Stimulated activated CD4-positive, alpha-beta T cell treated with anti-CD3 and anti-CD28 coated beads, Interleukin-2, amount 100 ng/mL, for 4 hours (primary cell): ENCODE results near the gene CADPS.

ENCODE experiments used
- DNase-seq: peaks from one replicate; pipeline ENCODE4 v3.0.0-alpha.2; 2020; ENCODE audit warnings: low read depth

Gene CADPS

DNA sequence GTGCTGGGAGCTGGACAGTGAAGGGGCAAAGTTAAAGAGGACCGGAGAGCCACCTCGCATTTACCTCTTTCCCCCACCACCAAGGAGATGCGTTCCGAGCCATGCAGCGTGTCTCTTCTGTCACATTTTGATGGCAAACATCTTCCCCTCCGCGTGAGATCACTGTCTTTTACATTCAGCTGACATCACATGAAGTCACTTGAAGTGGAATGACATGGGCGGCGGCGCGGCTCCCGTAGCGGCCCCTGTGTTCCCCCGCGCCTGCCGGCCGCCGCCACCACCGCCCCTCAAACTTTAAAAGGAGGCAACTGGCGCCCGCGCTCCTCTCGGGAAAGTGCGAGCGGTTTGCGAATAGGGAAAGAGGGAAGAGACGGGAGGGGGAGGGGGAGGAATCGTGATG is 502.0 kb downstream of the CADPS start, which contains the start of gene FEZF2:
TSS of gene FEZF2 (minus strand) at position 336 of the 400 bp plus-strand sequence. CDS start 682 bp downstream, outside the sequence.
- DNase-seq: no peak

DNA sequence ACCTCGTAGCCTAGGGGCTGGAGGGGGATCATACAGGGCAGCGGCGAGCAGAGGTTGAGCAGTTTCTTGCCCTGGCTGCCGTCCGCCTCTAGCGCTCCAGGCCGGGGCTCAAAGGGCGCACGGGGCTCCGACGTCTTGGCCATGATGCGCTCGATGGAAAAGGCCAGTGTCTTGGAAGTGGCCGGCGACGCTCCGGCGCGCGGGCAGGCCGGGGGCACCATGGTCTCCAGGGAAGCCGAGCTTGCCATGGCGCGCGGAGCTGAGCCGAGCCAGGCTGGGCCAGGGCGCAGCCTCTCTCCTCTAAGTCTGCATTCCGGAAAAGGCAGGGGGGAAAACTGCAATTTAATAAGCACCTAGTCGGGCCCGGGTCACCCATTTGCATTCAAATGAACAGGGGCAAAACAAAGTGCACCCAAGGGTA is 502.6 kb downstream of the CADPS start:
- no peak for DNase-seq

DNA sequence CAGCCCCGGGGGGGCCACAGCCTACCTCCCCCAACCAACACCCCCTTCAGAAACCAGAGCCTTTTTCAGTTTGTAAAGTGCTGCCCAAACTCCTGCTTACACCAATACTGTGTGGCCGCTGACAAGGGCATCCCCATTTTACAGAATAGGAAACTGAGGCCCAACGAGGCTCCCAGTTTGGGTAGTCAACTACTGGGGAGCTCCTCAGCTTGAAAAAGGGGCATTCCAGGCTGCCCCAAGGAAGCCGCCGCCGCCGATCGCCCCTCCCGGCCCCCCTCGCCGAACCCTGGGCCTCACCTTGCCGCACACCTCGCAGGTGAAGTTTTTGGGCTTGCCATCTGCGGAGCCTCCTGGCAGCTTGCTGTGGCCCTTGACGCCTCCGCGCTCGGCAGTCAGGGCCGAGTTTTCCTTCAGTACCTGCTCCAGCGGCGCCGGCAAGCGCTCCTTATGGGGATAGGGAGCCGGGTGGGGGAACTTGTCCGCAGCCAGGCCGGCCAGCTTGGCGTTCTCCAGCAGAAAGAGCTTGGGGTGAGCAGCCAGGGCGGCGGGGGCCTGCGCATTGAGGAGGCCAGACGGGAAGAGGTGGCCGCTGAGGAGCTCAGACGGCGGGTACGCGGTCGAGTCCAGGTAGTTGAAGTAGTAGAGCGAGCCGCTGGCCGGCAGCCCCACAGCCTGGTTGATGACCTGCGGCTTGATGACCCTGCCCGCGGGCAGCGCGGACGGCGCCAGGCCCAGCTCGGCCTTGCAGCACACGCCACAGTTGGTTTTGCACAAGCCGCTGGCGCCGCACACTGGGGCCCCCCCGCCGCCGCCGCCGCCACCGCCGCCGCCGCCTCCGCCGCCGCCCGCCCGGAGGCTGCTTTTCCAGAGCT is 503.3 kb downstream of the CADPS start:
- no peak for DNase-seq

DNA sequence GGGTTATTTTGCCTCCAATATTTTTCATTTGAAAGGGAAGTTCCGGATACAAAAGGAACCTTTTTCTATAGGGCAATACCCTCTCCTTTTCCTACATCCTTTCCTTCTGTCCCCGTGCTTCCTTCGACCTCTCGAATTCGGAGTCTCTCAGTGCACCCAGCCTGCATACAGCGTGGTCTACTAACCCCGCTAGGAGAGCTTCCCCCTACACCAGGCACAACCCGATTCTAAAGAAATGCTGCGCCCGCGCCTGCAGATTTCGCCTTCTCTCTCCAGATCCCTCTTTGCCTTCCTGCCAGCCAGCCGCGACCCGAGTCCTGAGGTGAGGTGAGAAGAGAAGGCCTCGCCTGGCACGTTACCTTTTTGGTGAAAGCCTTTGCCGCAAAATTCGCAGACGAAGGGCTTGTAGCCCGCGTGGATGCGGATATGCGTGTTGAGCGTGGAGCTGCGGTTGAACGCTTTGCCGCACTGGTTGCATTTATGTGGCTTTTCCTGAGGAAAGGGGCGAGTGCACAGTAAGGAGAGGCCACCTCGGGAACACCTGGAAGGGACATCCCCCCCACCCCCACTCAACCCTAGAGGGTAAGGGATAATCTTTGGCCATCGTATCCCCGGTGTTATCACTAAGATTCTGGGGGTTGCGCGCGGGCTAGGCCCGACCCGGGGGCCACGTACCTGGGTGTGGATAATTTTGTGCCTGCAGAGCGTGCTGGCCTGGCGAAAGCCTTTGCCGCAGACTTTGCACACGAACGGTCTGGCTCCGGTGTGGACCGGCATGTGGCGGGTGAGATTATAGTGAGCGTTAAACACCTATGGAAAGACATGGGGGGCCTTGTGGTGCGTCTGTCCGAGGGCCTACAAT is 504.1 kb downstream of the CADPS start:
- no peak for DNase-seq

DNA sequence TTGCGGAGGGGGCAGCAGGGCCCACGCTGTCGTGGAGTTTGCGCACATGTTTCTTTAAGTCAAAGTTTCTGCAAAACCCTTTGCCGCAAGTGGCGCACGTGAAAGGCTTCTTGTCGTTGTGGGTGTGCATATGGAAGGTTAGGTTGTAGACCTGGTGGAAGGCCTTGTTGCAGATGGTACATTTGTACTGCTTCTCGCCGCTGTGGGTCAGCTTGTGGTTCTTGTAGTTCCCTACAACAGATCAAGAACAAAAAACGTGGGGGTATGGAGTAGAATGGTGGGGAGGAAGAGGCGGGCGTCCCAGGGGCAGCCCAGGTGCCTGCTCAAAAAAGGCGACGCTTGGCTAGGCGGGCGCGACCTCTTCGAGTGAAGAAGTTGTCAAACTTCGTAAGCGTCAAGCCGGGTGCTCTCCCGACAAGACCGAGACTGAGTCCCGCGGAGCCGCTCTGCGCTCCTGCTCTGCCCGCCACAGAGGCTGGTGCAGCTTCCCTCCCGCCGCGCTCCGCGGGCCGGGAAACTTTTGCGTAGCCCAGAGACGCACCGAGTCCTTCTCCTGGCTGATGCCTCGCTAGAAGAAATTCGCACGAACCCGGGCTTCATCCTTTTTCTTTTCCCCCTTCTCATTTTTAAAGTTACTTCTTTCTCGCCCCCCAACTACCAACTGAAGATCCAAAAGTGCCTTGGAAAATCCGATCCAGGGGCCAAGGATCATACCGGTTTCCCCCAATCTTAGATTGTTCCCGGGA is 504.9 kb downstream of the CADPS start:
- no peak for DNase-seq

DNA sequence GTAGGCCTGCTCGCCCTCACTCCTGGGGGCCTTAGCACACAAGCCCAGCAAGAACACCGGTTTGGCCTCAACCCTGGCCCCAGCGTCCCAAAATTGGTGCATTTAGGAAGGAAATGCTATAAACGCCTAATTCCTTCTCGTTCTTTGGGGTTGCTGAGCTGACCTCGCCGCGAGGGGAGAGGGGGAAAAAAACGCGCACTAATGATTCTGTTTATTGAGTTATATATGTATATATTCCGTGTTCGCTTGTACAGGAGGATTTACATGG is 505.8 kb downstream of the CADPS start:
- no peak for DNase-seq

DNA sequence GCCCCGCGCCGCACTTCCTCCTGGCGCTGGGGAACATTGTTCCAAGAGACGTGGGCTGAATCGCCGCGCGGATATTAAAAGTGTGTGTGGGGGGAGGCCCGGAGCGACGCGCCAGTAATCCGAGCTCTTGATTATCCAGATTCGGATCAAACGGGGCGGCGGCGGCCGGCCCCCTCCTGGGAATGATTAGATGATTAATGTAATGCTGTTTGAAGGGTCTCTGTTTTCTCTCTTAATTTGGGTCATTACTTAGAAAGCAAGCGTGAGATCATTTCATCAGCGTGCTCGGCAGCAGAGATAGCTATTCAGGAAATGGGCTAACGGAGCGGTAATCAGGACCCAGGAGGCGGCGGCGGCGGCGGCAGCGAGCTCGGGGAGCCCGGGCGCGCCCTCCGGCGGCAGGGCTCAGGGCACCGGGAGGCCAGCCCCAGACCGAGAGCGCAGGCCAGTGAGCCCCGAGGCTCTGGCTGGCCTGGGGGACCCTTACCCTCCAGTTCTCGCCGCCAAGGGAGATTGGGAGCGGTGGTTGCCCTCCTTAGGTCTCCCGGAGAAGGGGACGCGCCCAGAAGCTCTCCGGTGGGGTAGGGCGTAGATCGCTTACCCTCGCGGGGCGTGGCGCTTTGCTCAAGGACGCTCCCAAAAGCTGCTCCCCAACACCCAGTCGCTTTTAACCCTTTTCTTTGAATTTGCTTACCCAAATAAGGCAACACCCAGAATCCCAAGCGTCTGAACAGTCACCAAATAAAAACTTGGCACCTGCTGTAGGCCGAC is 506.3 kb downstream of the CADPS start:
- no peak for DNase-seq

DNA sequence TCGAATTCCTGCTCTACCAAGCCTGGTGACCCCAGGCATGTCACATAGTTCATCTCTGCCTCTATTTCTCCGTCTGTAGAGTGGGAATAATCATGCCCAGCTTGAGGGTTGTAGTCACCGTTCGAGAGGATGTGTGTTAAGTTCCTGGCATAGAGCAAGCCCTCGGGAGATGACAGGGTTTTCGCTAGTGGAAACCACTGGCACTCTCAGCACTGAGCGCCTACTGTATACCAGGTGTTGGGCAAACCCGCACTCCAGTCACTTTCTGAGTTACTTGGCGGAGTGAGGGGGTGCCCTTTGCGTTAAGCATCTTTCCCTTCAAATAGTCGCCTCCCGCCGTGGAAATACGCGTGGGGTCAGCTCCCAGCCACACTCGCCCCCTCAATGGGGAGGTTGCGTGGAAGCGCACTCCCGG is 506.9 kb downstream of the CADPS start:
- no peak for DNase-seq

DNA sequence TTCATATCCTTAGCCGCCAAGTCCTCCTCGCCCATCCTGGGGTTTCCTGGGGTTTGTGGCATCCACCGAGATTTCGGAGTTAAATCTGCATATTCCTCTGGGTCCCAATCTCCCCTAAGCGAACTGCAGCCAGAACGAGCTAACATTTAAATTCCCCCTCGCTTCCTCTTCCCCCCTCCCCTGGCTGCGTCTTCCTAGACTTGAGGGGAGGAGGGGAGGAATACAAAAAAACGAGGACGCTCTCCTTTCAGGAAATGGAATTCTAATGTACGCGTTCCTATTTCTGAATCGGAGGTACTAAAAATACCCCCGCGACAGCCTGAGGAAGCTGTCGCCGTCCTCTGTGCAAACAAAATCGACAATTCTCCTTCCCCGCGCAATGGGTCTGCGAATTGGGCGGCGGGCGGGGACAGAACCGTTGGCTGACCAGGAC is 507.4 kb downstream of the CADPS start:
- no peak for DNase-seq

DNA sequence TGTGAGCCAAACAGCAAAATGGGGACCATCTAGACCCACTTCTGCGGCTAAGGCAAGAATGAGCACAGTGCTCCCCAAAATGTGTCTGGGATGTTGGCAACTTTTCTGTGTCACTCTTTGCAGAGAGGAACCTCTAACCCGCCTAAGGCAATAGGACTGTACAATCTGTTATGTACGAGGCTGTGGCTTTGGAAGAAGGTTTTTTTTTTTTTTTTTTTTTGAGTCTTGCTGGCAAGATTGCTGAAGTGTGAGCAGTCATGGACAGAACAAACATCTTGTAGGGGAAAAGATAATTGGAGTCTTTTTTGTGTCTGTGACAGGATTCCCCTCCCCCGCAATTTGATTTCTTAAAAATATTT is 509.1 kb downstream of the CADPS start:
- no peak for DNase-seq

DNA sequence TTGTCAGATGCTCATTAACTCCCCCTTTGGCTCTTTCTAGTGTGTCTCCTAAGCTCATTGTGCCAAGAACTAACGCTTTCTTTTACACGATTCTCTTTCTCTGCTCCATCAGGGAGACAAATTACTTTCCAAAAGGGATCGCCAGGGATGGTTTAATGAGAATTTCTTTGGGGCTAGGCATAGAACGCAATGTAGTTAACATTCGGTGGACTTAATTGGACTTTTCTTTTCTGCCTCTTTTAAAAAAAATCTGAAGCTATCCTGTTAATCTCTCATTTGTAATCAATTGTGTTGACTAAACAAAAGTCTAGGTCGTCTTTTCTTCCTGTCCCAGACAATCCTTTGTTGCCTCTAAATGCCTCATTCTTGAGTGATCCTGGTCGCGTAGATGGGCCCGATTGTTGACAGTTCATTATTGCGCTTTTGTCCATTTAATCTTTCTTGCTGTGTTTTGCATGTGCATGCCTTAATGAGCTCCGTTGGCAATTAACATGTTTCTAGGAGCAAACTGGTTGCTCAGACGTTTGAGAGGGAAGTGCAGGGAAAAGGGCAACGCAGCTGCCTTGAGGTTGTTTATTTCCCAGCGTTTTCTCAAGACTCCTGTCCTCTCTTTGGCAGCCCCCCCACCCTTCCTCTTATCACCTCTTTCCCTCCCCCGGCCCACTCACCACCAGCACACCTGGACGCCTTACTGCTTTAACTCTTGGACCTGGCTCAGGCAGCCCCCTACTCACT is 509.7 kb downstream of the CADPS start:
- no peak for DNase-seq

DNA sequence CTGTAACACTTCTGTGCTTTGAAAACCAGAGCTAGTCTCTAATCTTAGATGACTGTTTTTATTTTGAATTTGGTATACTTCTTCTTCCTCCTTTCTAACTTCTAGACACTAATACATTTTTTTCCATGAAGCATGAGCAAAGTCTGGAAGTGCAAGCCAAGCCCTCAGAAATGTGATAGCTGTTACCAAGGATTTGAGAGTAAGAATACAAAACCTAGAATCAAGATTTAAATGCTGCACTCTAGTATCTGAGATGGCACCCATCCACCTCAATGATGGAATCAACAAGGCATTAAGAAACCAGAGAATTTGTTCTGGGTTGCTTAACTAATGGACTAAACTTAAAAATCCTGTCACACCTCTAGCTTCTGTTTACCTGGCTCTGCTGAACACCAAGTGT is 511.0 kb downstream of the CADPS start:
- DNase-seq: no peak

DNA sequence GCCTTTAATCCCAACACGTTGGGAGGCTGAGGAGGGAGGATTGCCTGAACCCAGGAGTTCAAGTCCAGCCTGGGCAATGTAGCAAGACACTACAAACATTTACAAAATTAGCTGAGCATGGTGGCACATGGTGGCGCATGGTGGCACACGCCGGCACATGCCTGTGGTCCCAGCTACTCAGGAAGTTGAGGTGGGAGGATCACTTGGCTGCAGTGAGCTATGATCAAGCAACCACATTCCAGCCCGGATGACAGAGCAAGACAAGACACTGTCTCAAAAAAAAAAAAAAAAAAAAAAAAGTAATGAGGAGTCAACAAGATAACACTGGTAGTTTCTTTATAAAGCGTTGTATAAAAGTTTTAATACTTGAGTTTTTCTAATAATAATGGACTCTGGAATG is 511.9 kb downstream of the CADPS start:
- DNase-seq: no peak

DNA sequence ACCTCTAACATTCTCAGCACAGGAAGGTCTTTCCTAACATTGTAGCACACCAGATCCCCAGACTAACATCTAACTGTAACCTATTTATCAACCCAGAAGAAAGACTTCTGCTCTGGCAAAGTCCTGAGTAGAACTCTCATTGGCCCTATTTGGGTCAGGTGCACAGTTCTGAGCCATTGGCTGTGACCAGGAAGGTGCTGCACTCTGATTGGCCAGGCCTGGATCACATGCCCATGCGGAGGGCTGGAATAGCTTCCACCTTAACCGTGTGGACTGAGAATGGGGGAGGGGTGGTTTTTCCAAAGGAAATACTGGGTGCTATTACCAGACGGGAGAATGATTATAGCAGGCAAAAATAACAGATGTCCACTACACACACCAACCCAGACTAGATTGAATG is 513.4 kb downstream of the CADPS start:
- DNase-seq: no peak

DNA sequence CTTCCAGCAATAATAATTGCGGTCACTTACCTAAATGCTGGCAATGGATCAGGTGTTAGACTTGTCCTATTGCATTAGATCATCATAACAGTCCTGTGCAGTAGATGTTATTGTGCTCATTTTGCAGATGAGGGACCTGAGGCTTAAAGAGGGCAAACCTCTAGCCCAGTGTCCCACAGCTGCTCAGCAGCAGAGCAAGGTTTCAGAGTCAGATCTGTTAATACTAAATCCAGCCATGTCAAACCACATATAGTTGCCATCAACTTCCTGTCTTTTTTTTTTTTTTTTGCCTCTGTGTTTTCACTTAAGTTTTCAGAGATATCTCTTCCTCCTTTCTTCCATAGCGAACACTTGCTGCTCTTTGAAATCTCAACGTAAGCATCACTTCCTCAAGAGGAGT is 514.0 kb downstream of the CADPS start:
- DNase-seq: no peak

DNA sequence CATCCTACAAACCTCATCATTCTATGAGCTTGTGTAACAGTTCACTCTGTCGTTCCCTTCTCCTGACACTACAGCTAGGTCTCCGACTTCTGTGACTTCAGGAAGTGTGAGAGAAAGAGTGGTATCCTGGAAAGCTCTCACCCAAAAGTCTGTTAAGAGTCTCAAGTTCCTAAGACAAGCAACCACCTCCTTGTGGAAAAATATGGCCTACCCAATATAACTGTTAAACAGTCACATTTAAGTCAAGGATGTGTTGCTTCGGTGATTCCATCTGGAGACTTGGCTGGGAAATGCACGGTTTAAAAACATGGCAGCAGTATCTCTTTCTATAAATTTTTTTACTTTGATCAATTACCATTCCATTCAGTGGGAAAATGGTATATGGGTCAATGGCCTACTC is 515.7 kb downstream of the CADPS start:
- no peak for DNase-seq

DNA sequence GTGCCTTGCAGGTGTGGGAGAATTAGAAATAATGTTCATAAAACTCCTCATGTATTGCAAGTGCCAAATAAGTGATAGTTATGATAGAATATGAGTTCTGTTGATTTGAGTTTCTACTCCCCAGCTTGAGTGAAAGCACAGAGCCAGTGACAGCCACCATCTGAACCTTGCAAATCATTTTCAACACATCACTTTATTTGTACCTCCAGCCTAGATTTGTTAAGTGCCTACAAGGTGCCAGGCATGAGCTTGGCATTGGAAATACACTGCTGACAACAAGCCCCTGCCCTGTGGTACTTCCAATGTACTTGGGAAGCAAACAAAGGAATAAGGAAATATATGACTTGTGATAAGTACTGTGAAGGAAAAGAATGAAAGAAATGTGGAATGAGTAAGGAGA is 518.9 kb downstream of the CADPS start:
- no peak for DNase-seq

DNA sequence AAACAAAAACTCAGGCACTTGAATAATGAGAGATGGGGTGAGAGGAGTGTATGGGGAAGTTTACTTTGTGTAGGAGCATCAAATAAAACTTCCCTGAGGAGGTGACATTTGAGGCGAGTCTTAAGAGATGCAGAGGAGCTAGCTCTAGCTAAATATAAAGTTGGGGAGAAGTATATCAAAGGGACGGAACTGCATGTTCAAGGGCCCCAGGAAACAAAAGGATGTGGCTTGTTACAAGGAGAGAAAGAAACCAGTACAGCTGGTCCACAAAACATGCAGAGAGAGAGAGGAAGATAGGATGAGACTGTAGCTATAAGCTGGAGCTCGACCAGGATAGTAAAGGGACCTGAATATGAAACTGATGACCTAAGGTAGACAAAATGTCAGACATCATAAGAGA is 519.5 kb downstream of the CADPS start:
- DNase-seq: no peak
